ENCODE results near the gene CCNG2. TPM values are rescaled to one million over a fixed set of nuclear protein-coding genes. Genes with fewer than 3 reads are reported as not detected.

The CCNG2 gene
- total RNA-seq, 4 donors from 2014 or later, result 39.2 to 70.8 (median 63.5) TPM

DNA sequence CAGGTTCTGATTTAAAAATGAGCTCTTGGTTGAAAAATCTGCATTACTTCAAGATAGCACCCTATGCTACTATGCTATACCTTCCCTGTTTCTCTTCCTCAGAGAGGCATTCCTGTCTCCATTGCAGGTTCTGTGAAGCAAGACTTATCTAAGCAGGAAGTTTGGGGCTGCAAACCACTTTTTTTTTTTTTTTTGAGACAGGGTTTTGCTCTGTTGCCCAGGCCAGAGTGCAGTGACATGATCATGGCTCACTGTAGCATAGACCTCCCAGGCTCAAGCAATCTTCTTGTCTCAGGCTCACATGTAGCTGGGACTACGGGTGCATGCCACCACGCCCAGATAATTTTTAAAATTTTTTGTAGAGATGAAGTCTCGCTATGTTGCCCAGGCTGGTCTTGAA lies 4.0 kb upstream of the CCNG2 start:
- Histone ChIP-seq H3K4me1 (peaks cover 0 to 39% (median 9%) of the 10 kb centered on the region in 3 donors), H3K36me3 (no peaks in the 10 kb centered on the region), H3K9me3 (no peaks in the 10 kb centered on the region), H3K27ac (peak overlapping the region in 1 of 4 donors; percentile 26), H3K4me3 (no peak overlapping the region), H3K27me3 (no peaks in the 10 kb centered on the region)
- 71 to 82% methylated on average over 2 to 3 of the region's 3 CpGs for WGBS, 2 donors
- no peak for DNase-seq
- intact Hi-C loops (cut with DNase I), result loop anchor here (10.0 kb wide), 1 partner anchor 58 kb away; no protein-coding TSS in a partner anchor
- TF ChIP-seq POLR2A (IDR thresholded peaks at IDR 0.05), result no peak
- TF ChIP-seq, protein P1, sequence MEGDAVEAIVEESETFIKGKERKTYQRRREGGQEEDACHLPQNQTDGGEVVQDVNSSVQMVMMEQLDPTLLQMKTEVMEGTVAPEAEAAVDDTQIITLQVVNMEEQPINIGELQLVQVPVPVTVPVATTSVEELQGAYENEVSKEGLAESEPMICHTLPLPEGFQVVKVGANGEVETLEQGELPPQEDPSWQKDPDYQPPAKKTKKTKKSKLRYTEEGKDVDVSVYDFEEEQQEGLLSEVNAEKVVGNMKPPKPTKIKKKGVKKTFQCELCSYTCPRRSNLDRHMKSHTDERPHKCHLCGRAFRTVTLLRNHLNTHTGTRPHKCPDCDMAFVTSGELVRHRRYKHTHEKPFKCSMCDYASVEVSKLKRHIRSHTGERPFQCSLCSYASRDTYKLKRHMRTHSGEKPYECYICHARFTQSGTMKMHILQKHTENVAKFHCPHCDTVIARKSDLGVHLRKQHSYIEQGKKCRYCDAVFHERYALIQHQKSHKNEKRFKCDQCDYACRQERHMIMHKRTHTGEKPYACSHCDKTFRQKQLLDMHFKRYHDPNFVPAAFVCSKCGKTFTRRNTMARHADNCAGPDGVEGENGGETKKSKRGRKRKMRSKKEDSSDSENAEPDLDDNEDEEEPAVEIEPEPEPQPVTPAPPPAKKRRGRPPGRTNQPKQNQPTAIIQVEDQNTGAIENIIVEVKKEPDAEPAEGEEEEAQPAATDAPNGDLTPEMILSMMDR (IDR thresholded peaks at IDR 0.05), result no peak

DNA sequence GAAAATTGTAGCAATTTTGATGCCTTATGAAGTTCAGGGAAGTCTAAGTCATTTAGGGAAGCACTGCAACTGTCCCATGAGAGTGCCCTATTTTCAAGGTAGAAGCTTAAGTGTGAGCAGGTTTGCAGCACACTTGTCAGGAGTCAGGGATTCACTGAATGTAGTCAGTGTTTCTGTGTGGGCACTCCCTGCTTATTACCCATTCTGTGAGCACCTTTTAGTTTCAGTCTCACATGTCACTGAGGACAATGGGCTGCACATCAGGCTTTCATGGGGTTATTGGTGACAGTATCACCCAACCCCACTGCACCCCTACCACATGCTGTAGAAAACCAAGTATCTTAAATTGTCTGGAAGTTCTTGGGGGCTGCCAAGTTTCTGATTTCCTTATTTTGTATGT lies 2.9 kb upstream of the CCNG2 start:
- no peak for TF ChIP-seq POLR2A (IDR thresholded peaks at IDR 0.05)
- TF ChIP-seq, protein P1 (IDR thresholded peaks at IDR 0.05), result no peak
- peaks cover 3 to 49% (median 11%) of the 10 kb centered on the region in 3 donors for H3K4me1 ChIP-seq
- H3K27me3 ChIP-seq, result no peaks in the 10 kb centered on the region
- H3K27ac ChIP-seq, result no peak overlapping the region
- no peak for DNase-seq
- H3K36me3 ChIP-seq, result peaks cover 0 to 6% (median 0%) of the 10 kb centered on the region in 3 donors
- intact Hi-C loops (cut with DNase I), result loop anchor here (10.0 kb wide), 1 partner anchor 59 kb away; no protein-coding TSS in a partner anchor
- no peak overlapping the region for H3K4me3 ChIP-seq
- H3K9me3 ChIP-seq, result no peaks in the 10 kb centered on the region

DNA sequence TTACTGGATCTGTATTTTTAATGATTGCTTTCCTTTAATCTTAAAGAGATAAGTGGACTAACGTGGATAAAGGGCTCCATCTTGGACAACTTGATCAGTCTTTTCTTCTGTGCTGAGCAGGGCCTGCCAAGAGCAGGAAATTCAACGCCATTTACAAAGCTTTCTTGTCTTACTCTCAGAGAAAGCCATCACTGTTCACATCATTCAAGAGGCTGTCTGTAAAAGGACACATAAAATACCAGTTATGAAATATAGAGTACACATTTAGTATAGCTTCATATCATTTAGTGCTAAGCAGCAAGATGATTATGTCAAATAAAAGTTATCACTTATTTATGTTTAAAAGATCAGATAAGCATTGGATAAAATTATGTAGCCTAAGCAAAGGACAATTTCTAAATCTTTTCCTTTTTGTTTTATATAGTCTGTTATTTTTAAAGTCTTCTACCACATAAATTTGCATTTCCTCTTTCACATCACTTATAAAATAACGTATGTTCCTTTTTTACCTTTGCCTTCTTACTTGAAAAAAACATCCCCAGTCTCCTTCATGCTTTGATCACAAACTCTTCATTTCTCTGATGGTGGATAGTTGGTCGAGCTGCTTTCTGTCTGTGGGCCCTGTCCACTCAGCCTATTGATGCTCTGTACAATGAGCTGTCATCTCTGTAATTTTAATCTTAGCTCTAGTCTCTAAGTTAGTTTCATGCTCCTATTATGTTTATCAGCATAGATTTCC lies 2.1 kb upstream of the CCNG2 start:
- Histone ChIP-seq H3K27ac (peak overlapping the region in 1 of 4 donors; percentile 98), H3K36me3 (peaks cover 0 to 14% (median 0%) of the 10 kb centered on the region in 3 donors), H3K9me3 (no peaks in the 10 kb centered on the region), H3K4me1 (peaks cover 3 to 58% (median 11%) of the 10 kb centered on the region in 3 donors), H3K4me3 (no peak overlapping the region), H3K27me3 (no peaks in the 10 kb centered on the region)
- intact Hi-C loops (cut with DNase I), result loop anchor here (10.0 kb wide), 1 partner anchor 60 kb away; no protein-coding TSS in a partner anchor
- no peak for DNase-seq
- WGBS, 2 donors, result 62 to 68% methylated on average over 4 of the region's 4 CpGs
- TF ChIP-seq, protein P1 (IDR thresholded peaks at IDR 0.05), result no peak
- TF ChIP-seq POLR2A (IDR thresholded peaks at IDR 0.05), result no peak

DNA sequence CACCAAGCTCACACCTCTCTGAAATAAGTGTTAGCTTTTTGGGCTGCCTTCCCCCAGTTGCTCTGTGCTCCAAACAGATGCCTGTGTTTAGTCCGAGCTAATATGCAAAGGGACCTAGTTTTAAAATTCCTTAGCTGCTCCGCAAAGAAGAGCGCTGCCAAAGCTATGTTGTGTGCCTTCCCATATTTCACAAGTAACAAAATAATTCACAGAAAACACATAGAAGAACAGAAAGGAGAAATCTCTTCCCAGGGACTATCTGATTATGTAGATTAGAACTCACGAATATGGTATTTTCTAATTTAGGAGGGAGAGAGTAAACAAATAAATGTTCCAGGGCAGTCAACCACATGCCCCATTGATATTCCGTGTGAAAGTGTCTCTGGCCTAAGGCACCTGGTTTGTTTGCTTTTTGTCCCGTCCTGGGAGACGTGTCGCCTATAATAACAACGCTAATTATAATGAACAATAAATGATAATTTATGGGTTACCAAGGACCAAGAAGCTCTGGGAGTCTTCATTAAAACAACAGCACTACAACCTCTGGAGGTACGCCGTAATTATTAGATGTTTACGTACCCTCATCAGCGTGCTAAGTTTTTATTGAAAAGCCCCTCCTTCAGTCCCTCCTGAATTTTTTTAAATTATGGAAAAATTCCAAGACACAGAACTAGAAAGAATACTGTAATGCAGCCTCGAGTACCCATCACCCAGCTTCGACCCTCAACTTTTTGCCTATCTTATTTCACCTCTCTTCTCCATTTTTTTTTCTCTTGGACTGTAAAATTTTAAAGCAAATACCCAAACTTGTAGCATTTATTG lies 1.2 kb upstream of the CCNG2 start:
- Histone ChIP-seq H3K27ac (peak overlapping the region; percentile 51 to 98 (median 95)), H3K36me3 (peaks cover 0 to 23% (median under 1%) of the 10 kb centered on the region in 3 donors), H3K27me3 (no peaks in the 10 kb centered on the region), H3K4me1 (peaks cover 3 to 67% (median 11%) of the 10 kb centered on the region in 3 donors), H3K4me3 (peak overlapping the region; percentile 72 to 98 (median 88)), H3K9me3 (no peaks in the 10 kb centered on the region)
- WGBS, 2 donors, result 24 to 46% methylated on average over 15 of the region's 15 CpGs
- intact Hi-C loops (cut with DNase I), result loop anchor here (10.0 kb wide), 1 partner anchor 61 kb away; no protein-coding TSS in a partner anchor
- DNase-seq, result no peak
- TF ChIP-seq POLR2A (IDR thresholded peaks at IDR 0.05), result no peak
- TF ChIP-seq, protein P1 (IDR thresholded peaks at IDR 0.05), result no peak

All from esophagus squamous epithelium (tissue), 5 donors.